Omental fat pad (tissue), 4 donors: ENCODE results near the gene CAPS. TPM values are rescaled to one million over a fixed set of nuclear protein-coding genes. Genes with fewer than 3 reads are reported as not detected.
A peak's percentile ranks its signal among the peaks of the same experiment; 100 is the strongest.
"Not testable (repeated sequence)": the region's sequence is repeated elsewhere in the genome, so short reads cannot be mapped to it uniquely, and the experiment has no call there.

Experiments
- ATAC-seq: fragments of 150-250 bp; one replicate; pipeline ENCODE4 v1.9.1; 2016; ENCODE audit warnings: mild to moderate bottlenecking, moderate library complexity; ENCODE audit not compliant: low FRiP score
- DNase-seq: peaks from one replicate; pipeline ENCODE4 v3.0.0-alpha.2; 2019; ENCODE audit warnings: low spot score
- total RNA-seq, 4 donors: library from RNA; depleted of rRNA; stranded (reverse); fragments of >200 nt; gene quantifications; one replicate each; pipeline ENCODE4 v1.1.0, GENCODE V29; 2016
- TF ChIP-seq, protein P1 (sequence below), 3 donors: fragments of 450-650 bp; IDR thresholded peaks; one replicate each; pipeline ENCODE4 v1.5.1; 2016 to 2017; ENCODE audit warnings: antibody characterized with exemption in 3 of 3, mild to moderate bottlenecking in 3 of 3, moderate library complexity in 2 of 3

The CAPS gene
- total RNA-seq = 1 to 10 TPM; 2.3 to 9.0 (median 4.6) TPM

DNA sequence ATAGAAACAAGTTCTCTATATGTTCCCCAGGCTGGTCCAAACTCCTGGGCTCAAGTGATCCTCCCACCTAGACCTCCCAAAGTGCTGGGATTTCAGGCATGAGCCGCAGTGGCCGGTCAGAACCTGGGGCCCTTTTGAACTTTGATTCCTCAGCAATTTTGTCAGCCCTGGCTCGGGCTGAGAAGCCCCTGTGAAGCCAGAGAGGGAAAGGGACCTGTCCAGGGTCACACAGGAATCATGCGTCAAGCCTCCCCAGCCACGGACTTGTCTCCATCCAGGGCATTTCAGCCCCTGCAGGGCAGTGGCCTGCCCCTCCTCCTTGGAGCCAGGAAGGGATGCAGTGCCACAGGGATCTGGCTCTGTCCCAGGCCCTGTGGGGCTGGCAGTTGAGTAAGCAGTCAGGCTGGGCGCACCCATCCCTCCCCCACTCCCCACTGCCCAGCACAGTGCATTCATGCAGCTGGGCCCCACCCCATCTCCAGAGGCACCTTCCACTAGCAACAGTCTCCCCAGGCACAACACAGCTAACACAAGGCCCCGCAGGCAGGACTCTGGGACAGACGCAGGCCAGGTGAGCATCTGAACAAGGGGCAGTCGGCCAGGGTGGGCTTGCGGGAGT lies at the start of gene CAPS:
TSS of gene CAPS (plus strand) at position 516 of the 619 bp plus-strand sequence. CDS start 153 bp downstream, outside the sequence.
- ATAC-seq = peak; percentile 45
- DNase-seq = no peak
- TF ChIP-seq, protein P1, sequence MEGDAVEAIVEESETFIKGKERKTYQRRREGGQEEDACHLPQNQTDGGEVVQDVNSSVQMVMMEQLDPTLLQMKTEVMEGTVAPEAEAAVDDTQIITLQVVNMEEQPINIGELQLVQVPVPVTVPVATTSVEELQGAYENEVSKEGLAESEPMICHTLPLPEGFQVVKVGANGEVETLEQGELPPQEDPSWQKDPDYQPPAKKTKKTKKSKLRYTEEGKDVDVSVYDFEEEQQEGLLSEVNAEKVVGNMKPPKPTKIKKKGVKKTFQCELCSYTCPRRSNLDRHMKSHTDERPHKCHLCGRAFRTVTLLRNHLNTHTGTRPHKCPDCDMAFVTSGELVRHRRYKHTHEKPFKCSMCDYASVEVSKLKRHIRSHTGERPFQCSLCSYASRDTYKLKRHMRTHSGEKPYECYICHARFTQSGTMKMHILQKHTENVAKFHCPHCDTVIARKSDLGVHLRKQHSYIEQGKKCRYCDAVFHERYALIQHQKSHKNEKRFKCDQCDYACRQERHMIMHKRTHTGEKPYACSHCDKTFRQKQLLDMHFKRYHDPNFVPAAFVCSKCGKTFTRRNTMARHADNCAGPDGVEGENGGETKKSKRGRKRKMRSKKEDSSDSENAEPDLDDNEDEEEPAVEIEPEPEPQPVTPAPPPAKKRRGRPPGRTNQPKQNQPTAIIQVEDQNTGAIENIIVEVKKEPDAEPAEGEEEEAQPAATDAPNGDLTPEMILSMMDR (IDR thresholded peaks at IDR 0.05) = no peak

DNA sequence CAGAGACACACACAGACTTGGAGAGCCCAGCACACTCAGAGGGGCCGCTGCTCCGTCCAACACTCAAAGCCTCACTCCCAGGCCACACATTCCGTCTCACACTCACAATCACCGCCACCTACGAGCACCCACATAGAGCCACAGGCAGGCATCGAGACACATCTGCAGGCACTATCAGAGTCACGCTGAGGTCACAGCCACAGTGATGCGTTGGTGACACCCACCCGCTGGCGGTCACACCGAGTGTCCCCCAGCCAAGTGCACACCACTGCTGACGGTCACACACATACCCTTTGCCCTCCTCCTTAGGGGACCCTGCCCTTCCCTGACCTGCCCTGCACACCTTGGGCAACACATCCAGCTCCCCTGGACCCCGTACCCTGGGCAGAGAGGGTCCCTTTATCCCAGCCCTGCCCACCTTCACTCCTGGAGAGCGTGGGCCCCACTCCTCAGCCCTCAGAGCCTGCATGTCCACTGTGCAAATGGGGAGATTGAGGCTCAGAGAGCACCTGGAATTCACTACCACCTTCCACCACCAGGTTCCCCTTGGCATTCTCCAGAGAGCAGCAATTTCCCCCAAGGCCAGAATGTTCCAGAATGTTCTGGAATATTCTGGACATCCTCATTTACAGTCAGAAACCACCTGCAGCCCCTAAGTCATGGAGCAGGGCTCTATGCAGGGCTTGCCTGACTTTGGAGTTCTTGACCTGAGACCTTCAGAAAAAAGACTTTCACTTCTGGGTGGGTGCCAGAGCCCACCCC lies 49.1 kb upstream of the CAPS start:
- TF ChIP-seq, protein P1 (IDR thresholded peaks at IDR 0.05) = no peak
- no peak for ATAC-seq
- no peak for DNase-seq

DNA sequence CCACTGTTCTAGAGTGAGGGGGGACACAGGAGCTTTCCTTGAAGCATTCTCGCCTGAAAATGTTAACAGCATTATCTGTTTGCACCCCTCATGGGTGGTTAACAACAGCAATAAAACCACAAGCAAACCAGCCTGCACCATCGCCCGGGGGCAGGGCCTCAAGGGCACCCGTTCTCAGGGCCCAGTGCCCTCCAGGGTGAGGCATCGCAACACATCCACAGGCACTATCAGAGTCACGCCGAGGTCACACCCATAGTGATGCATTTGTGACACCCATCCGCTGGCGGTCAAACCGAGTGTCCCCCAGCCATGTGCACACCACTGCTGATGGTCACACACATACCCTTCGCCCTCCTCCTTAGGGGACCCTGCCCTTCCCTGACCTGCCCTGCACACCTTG lies 48.3 kb upstream of the CAPS start:
- TF ChIP-seq, protein P1 (IDR thresholded peaks at IDR 0.05) = no peak
- ATAC-seq (no peak), DNase-seq (no peak)

DNA sequence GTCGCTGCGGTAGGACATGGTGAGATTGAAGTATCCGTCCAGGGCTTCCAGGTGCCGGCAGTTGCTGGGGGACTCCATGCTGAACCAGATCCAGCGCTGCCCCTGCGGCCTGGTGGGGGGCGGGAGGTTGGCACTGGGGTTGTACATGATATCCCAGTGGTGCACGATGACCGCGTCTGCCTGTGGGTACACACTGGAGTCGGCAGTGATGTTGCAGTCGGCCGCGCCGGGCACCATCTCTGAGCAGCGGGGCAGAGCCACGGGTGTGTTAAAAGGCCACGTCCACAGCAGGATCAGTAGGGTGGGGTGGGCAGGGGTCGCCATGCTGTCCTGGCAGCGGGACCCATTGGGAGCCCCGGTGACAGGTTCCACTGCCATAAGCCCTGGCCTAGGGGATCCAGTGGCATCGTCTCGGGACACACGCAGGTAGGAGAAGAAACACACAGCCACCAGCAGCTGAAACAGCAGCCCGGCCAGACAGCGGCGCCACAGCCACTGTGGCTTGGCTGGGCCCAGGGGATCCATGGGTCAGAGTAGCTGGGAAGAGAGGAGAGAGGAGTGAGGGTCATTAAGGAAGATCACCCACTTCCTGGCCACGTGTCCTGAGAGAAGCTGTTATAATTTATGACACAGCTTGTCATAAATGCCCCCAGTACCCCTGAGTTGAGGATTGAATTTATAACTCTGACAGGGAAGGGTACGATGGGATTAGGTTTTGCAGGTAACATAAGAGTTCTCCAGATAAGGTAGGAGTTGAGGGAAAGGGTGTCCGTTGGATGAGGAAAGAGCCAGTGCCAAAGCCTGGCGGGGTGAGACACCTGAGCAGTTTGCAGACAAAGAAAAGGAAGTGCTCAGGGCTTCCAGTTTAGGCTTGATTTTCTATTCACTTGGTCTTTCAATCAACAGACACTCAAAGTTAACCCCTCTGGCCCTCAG lies 46.6 kb upstream of the CAPS start:
- no peak for ATAC-seq
- no peak for DNase-seq
- TF ChIP-seq, protein P1 (IDR thresholded peaks at IDR 0.05) = no peak

DNA sequence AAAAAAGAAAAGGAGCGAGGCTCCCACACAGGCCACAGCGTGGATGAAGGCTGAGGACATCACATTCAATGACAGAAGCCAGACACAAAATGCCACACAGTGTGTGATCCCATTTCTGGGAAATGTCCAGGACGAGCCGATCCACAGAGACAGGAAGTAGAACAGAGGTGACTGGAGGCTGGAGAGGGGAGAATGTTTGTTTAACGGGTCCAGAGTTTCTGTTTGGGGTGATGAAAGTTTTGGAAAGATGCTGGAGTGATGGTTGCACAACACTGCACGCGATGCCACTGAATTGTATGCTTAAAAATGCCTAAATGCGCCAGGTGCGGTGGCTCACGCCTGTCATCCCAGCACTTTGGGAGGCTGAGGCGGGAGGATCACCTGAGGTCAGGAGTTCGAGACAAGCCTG lies 43.1 kb upstream of the CAPS start:
- DNase-seq = no peak
- ATAC-seq = no peak
- TF ChIP-seq, protein P1 (IDR thresholded peaks at IDR 0.05) = no peak

DNA sequence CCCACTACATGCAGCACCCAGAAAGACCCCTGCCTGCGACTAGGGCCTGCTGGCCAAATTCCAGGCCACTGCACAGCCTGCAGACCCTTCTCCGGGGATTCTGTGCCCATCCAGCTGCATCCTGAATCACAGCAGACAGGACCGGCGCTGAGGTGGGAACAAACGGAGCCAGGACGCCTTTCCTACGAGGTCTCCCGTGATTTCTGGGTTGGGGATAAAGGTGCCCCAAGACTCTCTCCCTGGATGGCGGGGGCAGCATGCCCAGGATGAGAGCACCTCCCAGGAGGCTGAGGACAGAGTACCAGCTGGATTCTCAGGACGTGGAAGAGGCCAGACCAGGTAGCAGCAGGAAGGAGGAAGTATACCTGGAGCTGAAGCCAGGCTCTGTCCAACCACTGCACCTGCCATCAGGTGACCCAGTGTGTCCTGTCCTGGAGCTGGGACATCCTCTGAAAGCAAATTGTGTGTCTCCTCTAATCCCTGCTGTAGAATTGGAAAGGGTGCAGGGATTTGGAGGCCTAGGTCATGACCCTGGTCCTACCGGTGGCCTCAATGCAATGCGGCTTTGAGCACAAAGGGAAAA lies 40.3 kb upstream of the CAPS start:
- no peak for ATAC-seq
- TF ChIP-seq, protein P1 (IDR thresholded peaks at IDR 0.05) = no peak

DNA sequence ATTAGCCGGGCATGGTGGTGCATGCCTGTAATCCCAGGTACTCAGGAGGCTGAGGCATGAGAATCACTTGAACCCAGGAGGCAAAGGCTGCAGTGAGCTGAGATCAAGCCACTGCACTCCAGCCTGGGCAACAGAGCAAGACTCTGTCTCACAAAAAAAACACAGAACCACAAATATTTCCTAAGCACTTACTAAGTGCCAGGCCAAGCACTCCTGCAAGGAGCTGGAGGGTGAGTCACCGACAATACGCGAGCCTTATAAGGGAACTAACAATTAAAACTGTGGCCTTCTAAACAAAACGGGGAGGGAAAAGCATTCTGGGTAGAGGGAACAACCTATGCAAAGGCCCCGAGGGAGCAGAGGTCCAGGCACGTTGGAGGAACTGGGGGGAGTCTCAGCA lies 39.6 kb upstream of the CAPS start:
- not testable (repeated sequence) for ATAC-seq

More for the DNA sequence above, 40.3 kb upstream of the CAPS start:
- DNase-seq = no peak

More for the DNA sequence above, 39.6 kb upstream of the CAPS start:
- DNase-seq = not testable (repeated sequence)
